ENCODE results near the gene PRDM15.

PRDM15 gene

GRCh38 chr21:41766883-41767605 is 112.1 kb downstream of the PRDM15 start, which contains the start of gene RIPK4:
Gene RIPK4 (minus strand): TSS chr21:41767052. CDS start chr21:41767041, 11 bp downstream.
- DNase-seq (ENCODE audit: low read depth in 2 of 3, low spot score in 1 of 3), result peak; percentile 36 to 56 (median 55)

GRCh38 chr21:41765973-41766882 is 112.9 kb downstream of the PRDM15 start:
- no peak for DNase-seq (ENCODE audit: low read depth in 2 of 3, low spot score in 1 of 3)

- no peak for DNase-seq (ENCODE audit: low read depth in 2 of 3, low spot score in 1 of 3)
Observed at GRCh38 chr21:41765420-41765821, 113.7 kb downstream of the PRDM15 start.

- no peak for DNase-seq (ENCODE audit: low read depth in 2 of 3, low spot score in 1 of 3)
Observed at GRCh38 chr21:41764558-41765419, 114.4 kb downstream of the PRDM15 start.

- no peak for DNase-seq (ENCODE audit: low read depth in 2 of 3, low spot score in 1 of 3)
Observed at GRCh38 chr21:41763996-41764395, 115.1 kb downstream of the PRDM15 start.

- DNase-seq (ENCODE audit: low read depth in 2 of 3, low spot score in 1 of 3), result no peak
Observed at GRCh38 chr21:41763398-41763931, 115.7 kb downstream of the PRDM15 start.

- DNase-seq (ENCODE audit: low read depth in 2 of 3, low spot score in 1 of 3), result no peak
Observed at GRCh38 chr21:41762753-41763152, 116.4 kb downstream of the PRDM15 start.

GRCh38 chr21:41761934-41762635 is 117.1 kb downstream of the PRDM15 start:
- DNase-seq (ENCODE audit: low read depth in 2 of 3, low spot score in 1 of 3), result no peak

GRCh38 chr21:41761211-41761933 is 117.8 kb downstream of the PRDM15 start:
- DNase-seq (ENCODE audit: low read depth in 2 of 3, low spot score in 1 of 3), result no peak

- no peak for DNase-seq (ENCODE audit: low read depth in 2 of 3, low spot score in 1 of 3)
Observed at GRCh38 chr21:41760411-41760810, 118.7 kb downstream of the PRDM15 start.

- DNase-seq (ENCODE audit: low read depth in 2 of 3, low spot score in 1 of 3), result no peak
Observed at GRCh38 chr21:41759926-41760325, 119.2 kb downstream of the PRDM15 start.

GRCh38 chr21:41759214-41759840 is 119.8 kb downstream of the PRDM15 start:
- no peak for DNase-seq (ENCODE audit: low read depth in 2 of 3, low spot score in 1 of 3)

- DNase-seq (ENCODE audit: low read depth in 2 of 3, low spot score in 1 of 3), result no peak
Observed at GRCh38 chr21:41758550-41758949, 120.6 kb downstream of the PRDM15 start.

- DNase-seq (ENCODE audit: low read depth in 2 of 3, low spot score in 1 of 3), result no peak
Observed at GRCh38 chr21:41755934-41756773, 123.0 kb downstream of the PRDM15 start.

GRCh38 chr21:41755258-41755933 is 123.7 kb downstream of the PRDM15 start:
- no peak for DNase-seq (ENCODE audit: low read depth in 2 of 3, low spot score in 1 of 3)

GRCh38 chr21:41754479-41754891 is 124.7 kb downstream of the PRDM15 start:
- no peak for DNase-seq (ENCODE audit: low read depth in 2 of 3, low spot score in 1 of 3)

- DNase-seq (ENCODE audit: low read depth in 2 of 3, low spot score in 1 of 3), result no peak
Observed at GRCh38 chr21:41753006-41753898, 125.9 kb downstream of the PRDM15 start.

All from stimulated activated CD4-positive, alpha-beta T cell treated with anti-CD3 and anti-CD28 coated beads, Interleukin-12 subunit alpha, Interleukin-12 subunit beta, amount 100 ng/mL, for 48 hours (primary cell).